Duodenal mucosa (tissue), 2 donors: ENCODE results near the gene TUBA3E.
A peak's percentile ranks its signal among the peaks of the same experiment; 100 is the strongest.
"Not testable (repeated sequence)": the region's sequence is repeated elsewhere in the genome, so short reads cannot be mapped to it uniquely, and the experiment has no call there.

Experiments
- H3K27ac ChIP-seq: one replicate; pipeline ENCODE4 v1.7.0; 2013; ENCODE audit warnings: low read depth, low read length
- H3K27me3 ChIP-seq, 2 donors: one replicate each; pipeline ENCODE4 v1.7.0; 2013; ENCODE audit warnings: low read length in 2 of 2, control low read depth in 1 of 2; ENCODE audit not compliant: insufficient read depth in 2 of 2, control insufficient read depth in 1 of 2
- H3K36me3 ChIP-seq, 2 donors: one replicate each; pipeline ENCODE4 v1.7.0; 2013; ENCODE audit warnings: low read length in 2 of 2, control low read depth in 1 of 2; ENCODE audit not compliant: insufficient read depth in 2 of 2, control insufficient read depth in 1 of 2
- H3K4me1 ChIP-seq, 2 donors: one replicate each; pipeline ENCODE4 v1.7.0; 2013; ENCODE audit warnings: low read length in 2 of 2, control low read depth in 1 of 2; ENCODE audit not compliant: insufficient read depth in 2 of 2, control insufficient read depth in 1 of 2
- H3K4me3 ChIP-seq, 2 donors: one replicate each; pipeline ENCODE4 v1.7.0; 2013; ENCODE audit warnings: low read length in 2 of 2, low read depth in 1 of 2
- H3K9ac ChIP-seq, 2 donors: one replicate each; pipeline ENCODE4 v1.7.0; 2013; ENCODE audit warnings: low read length in 2 of 2, low read depth in 1 of 2
- H3K9me3 ChIP-seq, 2 donors: one replicate each; pipeline ENCODE4 v1.7.0; 2013; ENCODE audit warnings: low read length in 2 of 2, control low read depth in 1 of 2; ENCODE audit not compliant: control insufficient read depth in 1 of 2

TUBA3E gene

DNA sequence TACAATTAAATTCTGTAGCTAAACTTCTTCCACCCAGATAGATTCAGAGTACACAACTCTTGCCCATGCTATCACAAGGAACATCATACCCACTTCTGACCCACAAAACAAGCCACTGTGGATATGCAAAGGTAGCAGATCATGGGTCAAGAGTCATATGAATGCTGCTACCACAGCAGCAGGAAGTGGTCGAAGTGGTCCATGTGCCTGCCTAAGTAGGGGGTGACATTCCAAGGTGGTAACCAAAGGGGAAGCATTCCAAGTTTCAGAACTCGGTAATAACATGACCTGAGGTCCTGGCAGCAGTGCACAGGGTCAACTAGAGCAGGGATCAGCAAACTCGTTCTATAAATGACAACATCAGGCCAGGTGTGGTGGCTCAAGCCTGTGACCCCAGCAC lies 5.8 kb downstream of the TUBA3E start:
- H3K27me3 ChIP-seq, H3K9me3 ChIP-seq, H3K27ac ChIP-seq, H3K4me1 ChIP-seq, H3K9ac ChIP-seq, H3K4me3 ChIP-seq, H3K36me3 ChIP-seq: not testable (repeated sequence)

GRCh38 chr2:130191319-130191718 lies 6.9 kb downstream of the TUBA3E start:
- H3K27ac ChIP-seq, H3K4me3 ChIP-seq, H3K9ac ChIP-seq, H3K9me3 ChIP-seq, H3K36me3 ChIP-seq, H3K27me3 ChIP-seq, H3K4me1 ChIP-seq: not testable (repeated sequence)

- Histone ChIP-seq H3K27ac (no peak overlapping the region), H3K9me3 (no peaks in the 10 kb centered on the region), H3K27me3 (no peaks in the 10 kb centered on the region), H3K4me1 (no peaks in the 10 kb centered on the region), H3K36me3 (peaks cover 0 to 5% of the 10 kb centered on the region in 2 donors), H3K4me3 (no peak overlapping the region), H3K9ac (no peak overlapping the region)
Measured at GRCh38 chr2:130190237-130190636, 8.0 kb downstream of the TUBA3E start.

DNA sequence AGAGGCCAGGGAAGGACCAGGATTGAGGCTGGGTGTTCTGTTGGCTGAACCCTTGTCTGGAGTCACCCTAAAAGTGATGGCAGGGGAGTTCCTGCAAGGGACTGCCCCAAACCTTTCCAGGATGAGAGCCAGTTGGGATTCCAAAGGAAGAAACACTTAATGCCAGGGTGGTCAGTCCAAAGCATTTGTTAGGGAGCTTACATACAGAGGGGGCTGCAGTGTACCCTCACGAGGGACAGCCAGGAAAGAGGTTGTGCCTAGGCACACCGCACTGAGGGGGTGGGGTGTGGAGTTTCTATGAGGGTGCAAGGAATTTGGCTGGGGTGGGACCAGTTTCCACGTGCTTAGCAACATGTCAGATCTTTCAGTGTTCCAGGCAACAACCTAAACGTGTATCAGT lies 9.3 kb downstream of the TUBA3E start:
- not testable (repeated sequence) for H3K4me1 ChIP-seq, H3K4me3 ChIP-seq, H3K36me3 ChIP-seq, H3K9me3 ChIP-seq, H3K9ac ChIP-seq, H3K27me3 ChIP-seq, H3K27ac ChIP-seq

DNA sequence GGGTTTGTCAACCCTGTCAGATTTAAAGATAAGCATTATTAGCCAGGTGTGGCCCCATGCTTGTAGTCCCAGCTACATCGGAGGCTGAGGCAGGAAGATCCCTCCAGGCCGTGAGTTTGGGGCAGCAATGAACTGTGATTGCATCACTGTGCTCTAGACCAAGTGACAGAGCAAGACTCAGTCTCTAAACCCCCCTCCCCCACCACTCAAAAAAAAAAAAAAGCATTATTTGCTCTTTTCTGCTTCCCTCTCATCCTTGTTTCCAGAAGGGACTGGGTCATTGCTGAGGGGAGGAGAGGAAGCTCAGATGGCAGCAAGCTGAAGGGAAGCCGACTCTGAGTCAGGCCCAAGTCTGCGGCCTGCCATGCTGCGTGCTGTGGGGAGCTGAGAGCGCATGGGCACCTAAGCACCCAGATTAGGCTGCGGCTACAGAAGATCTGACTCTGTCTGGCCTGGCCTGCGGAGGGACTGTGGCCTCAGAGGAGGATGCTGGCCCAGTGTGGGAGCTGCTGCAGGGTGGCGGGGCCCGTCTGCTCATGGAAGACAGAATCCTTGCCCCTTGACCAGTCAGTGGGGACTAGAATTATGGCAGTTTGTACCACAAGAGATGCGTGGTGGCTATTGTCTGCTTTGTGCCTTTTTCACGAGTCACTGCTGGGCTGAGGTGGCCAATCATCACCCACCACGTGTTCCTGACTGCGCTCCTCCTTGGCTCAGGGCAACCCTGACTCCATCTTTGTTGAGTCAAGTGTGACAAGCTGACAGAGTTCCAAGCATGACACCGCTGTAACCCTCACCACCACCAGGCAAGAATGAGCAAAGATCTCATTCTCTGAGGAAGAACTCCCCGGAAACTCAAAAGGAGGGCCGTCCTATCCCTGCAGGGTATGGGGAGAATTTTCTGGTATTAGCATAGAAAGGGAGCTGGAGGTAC lies 10.1 kb downstream of the TUBA3E start:
- not testable (repeated sequence) for H3K9me3 ChIP-seq, H3K4me1 ChIP-seq, H3K27ac ChIP-seq, H3K27me3 ChIP-seq, H3K9ac ChIP-seq, H3K36me3 ChIP-seq, H3K4me3 ChIP-seq

GRCh38 chr2:130187268-130187667 lies 11.0 kb downstream of the TUBA3E start:
- Histone ChIP-seq H3K4me1 (peaks cover 0 to 10% of the 10 kb centered on the region in 2 donors), H3K9me3 (no peaks in the 10 kb centered on the region), H3K9ac (no peak overlapping the region), H3K4me3 (no peak overlapping the region), H3K27me3 (no peaks in the 10 kb centered on the region), H3K36me3 (peaks cover 4 to 5% of the 10 kb centered on the region in 2 donors), H3K27ac (no peak overlapping the region)

- peaks cover 4% of the 10 kb centered on the region in 2 donors for H3K36me3 ChIP-seq
- no peak overlapping the region for H3K4me3 ChIP-seq
- no peaks in the 10 kb centered on the region for H3K27me3 ChIP-seq
- peaks cover 0 to 10% of the 10 kb centered on the region in 2 donors for H3K4me1 ChIP-seq
- no peaks in the 10 kb centered on the region for H3K9me3 ChIP-seq
- H3K9ac ChIP-seq, result no peak overlapping the region
- no peak overlapping the region for H3K27ac ChIP-seq
Measured at GRCh38 chr2:130186391-130186790, 11.8 kb downstream of the TUBA3E start.

DNA sequence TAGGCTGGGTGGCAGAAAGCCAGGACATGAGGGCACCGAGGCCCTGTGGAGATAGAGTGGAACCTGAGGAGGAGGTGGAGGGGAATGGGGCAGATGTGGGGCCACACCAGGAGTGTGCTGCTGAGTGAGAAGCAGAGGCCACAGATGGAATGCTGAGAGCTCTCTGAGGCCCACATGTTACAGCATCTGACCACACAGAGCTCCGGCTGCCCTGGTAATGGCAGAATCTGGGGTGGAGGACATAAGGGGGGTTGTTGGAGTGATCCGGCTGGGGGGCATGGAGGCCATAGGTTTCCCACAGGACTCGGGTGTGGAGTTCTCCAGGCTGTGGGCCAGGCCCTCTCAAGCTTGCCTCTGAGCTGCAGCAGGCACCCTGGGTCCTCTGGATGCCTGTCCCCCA lies 12.3 kb downstream of the TUBA3E start:
- Histone ChIP-seq H3K27me3 (no peaks in the 10 kb centered on the region), H3K36me3 (peaks cover 0 to 4% of the 10 kb centered on the region in 2 donors), H3K9ac (no peak overlapping the region), H3K9me3 (no peaks in the 10 kb centered on the region), H3K4me3 (no peak overlapping the region), H3K27ac (no peak overlapping the region), H3K4me1 (peaks cover 0 to 10% of the 10 kb centered on the region in 2 donors)

GRCh38 chr2:130185436-130185835 lies 12.8 kb downstream of the TUBA3E start:
- no peak overlapping the region for H3K27ac ChIP-seq
- peaks cover 2 to 14% of the 10 kb centered on the region in 2 donors for H3K4me1 ChIP-seq
- no peaks in the 10 kb centered on the region for H3K9me3 ChIP-seq
- H3K9ac ChIP-seq, result no peak overlapping the region
- H3K4me3 ChIP-seq, result no peak overlapping the region
- no peaks in the 10 kb centered on the region for H3K27me3 ChIP-seq
- H3K36me3 ChIP-seq, result peaks cover 0 to 4% of the 10 kb centered on the region in 2 donors

DNA sequence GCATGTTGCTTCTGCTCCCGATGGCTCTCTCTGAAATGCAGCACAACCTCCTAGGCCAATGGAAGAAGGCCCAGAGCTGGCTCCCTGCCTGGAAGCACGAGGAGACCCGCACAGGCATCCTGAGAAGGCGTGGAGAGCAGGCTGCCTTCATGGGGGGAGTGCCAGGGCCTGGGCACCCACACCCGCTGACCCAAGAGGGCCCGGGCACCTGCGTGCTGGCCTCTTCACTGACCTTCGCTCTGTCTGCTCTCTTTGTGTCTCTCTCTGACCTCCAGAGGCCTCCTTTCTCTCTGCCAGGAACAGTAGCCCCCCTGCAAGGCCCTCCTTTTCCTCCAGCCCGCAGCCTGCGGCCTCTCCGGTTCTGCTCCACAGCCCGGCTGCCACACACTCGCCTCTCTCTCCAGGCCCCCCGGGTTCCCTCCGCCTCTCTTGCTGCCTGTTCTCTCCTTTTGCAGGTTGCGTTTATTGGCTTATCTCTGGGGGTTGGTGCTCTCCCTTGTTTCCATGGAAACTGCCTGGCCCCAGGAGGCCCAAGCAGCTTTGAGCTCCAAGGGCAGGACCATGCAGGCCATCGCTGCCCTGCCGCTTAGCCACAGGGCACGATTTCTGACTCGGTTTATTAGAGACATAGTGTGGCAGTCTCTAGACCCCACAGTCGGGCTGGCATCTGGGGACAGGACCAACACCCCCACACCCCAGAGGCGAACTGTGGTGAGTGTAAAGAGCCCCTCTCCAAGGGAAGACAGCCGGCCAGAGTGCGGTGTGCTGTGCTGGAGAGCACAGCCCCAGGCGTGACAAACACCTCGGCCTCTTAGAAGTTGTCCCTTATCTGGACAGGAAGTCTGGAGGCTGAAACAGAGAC lies 14.5 kb downstream of the TUBA3E start:
- Histone ChIP-seq H3K27me3 (no peaks in the 10 kb centered on the region), H3K4me1 (peaks cover 3 to 18% of the 10 kb centered on the region in 2 donors), H3K4me3 (peak overlapping the region in 1 of 2 donors; percentile 72), H3K36me3 (peaks cover 0 to 4% of the 10 kb centered on the region in 2 donors), H3K9me3 (no peaks in the 10 kb centered on the region), H3K9ac (peak overlapping the region in 1 of 2 donors; percentile 61), H3K27ac (no peak overlapping the region)
